H1 (cell line): Measurements from ENCODE around the gene MADD. TPM values are rescaled to one million over a fixed set of nuclear protein-coding genes. Genes with fewer than 3 reads are reported as not detected.

Experiments used
- EGR1 ChIP-seq: IDR thresholded peaks from 2 replicates; pipeline ENCODE4 v1.6.1; 2011; ENCODE audit warnings: low read depth, low read length, borderline replicate concordance
- HDAC6 ChIP-seq: IDR thresholded peaks from one replicate; pipeline ENCODE4 v1.7.1; 2012; ENCODE audit warnings: low read depth, mild to moderate bottlenecking, inconsistent platforms, low read length, moderate library complexity
- SP1 ChIP-seq: IDR thresholded peaks from 2 replicates; pipeline ENCODE4 v1.6.1; 2011; ENCODE audit warnings: low read depth, low read length
- TBP ChIP-seq: IDR thresholded peaks from 2 replicates; pipeline ENCODE4 v1.6.1; 2011; ENCODE audit warnings: low read depth, low read length, improper control_type of control experiment
- polyA plus RNA-seq, 7 experiments: library from polyadenylated mRNA; depleted of rRNA in 3 of 7; stranded (reverse) in 5 of 7; unstranded in 2 of 7; fragments of >200 nt in 5 of 7; fragments of 200-250 nt in 2 of 7; gene quantifications; 1 replicate in 5 of 7; 2 replicates in 1 of 7; 4 replicates in 1 of 7; pipeline versions ENCODE4 v1.2.1 to v1.2.3, GENCODE V29; 2011 to 2013; ENCODE audit warnings: missing spikeins in 2 of 7, mixed read lengths in 2 of 7
- total RNA-seq: library from RNA; stranded (reverse); fragmentation: NEBNext Ultra II Directional; extraction: Animal tissue kit (Norgen Biotek cat#: 25700); gene quantifications from 2 replicates; pipeline ENCODE4 v1.2.1, GENCODE V29; 2021

Gene MADD
- total and polyA plus RNA-seq, 2 of the 8 experiments (the other 6 are each of a cell fraction or from before 2014, with no cell fraction given) = 32.5 to 45.4 TPM

DNA sequence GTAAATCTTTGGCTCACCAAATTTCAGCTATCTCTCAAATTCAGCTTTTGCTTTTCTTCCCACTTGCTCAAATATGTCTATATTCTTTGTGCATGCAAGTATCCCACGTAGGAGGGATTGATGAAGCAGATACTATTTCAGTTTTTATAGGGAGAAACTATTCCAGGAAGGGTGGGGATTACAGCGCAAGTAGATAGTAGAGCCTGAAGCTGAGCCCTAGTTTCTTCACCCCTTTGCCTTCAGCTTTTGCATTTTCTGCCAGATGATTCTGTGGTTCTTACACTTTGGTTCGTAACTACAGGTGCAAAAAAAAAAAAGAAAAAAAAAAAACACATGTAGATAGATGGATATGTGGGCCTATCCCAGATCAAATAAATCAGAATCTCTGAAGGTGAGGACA, 18.2 kb upstream of the MADD start (continued):
- TF ChIP-seq HDAC6 = no peak
- TF ChIP-seq SP1 = no peak
- no peak for TF ChIP-seq TBP
- TF ChIP-seq EGR1 = no peak
